Activated CD4-positive, alpha-beta T cell treated with anti-CD3 and anti-CD28 coated beads, Interleukin-2, amount 50 U/mL, for 24 hours (primary cell): ENCODE results near the gene CDHR3.
A peak's percentile ranks its signal among the peaks of the same experiment; 100 is the strongest.

Experiments used
- DNase-seq, 2 donors: peaks; one replicate each; pipeline ENCODE4 v3.0.0-alpha.2; 2020; ENCODE audit warnings: low read depth in 1 of 2, low spot score in 1 of 2

Gene CDHR3

GRCh38 chr7:106063024-106063423, 100.0 kb downstream of the CDHR3 start:
- no peak for DNase-seq

GRCh38 chr7:106063692-106064091, 100.6 kb downstream of the CDHR3 start:
- DNase-seq, result no peak

- no peak for DNase-seq
These were observed 101.3 kb downstream of the CDHR3 start for GRCh38 chr7:106064316-106064715.

GRCh38 chr7:106064771-106065574, 101.9 kb downstream of the CDHR3 start:
- no peak for DNase-seq

- DNase-seq, result no peak
These were observed 102.8 kb downstream of the CDHR3 start for GRCh38 chr7:106065575-106066500.

GRCh38 chr7:106067678-106068077, 104.6 kb downstream of the CDHR3 start:
- no peak for DNase-seq

GRCh38 chr7:106068538-106068961, 105.5 kb downstream of the CDHR3 start:
- DNase-seq, result no peak

- no peak for DNase-seq
These were observed 105.9 kb downstream of the CDHR3 start for GRCh38 chr7:106068986-106069385.

- DNase-seq, result no peak
These were observed 106.6 kb downstream of the CDHR3 start for GRCh38 chr7:106069471-106070200.

- no peak for DNase-seq
These were observed 107.1 kb downstream of the CDHR3 start for GRCh38 chr7:106070201-106070551.

GRCh38 chr7:106070567-106071254, 107.6 kb downstream of the CDHR3 start:
- DNase-seq, result no peak

- peak; percentile 14 to 38 for DNase-seq
These were observed 108.4 kb downstream of the CDHR3 start for GRCh38 chr7:106071356-106071998.

- DNase-seq, result no peak
These were observed 109.1 kb downstream of the CDHR3 start for GRCh38 chr7:106071999-106072714.

- DNase-seq, result no peak
These were observed 109.6 kb downstream of the CDHR3 start for GRCh38 chr7:106072715-106073091.

- no peak for DNase-seq
These were observed 110.6 kb downstream of the CDHR3 start for GRCh38 chr7:106073701-106074100.

GRCh38 chr7:106074257-106074656, 111.2 kb downstream of the CDHR3 start:
- no peak for DNase-seq

GRCh38 chr7:106075937-106076336, 112.9 kb downstream of the CDHR3 start:
- DNase-seq, result no peak

- no peak for DNase-seq
These were observed 113.5 kb downstream of the CDHR3 start for GRCh38 chr7:106076537-106076936.

- DNase-seq, result no peak
These were observed 117.4 kb downstream of the CDHR3 start for GRCh38 chr7:106080300-106080987.
